ENCODE measurements around the gene TRIM7. TPM values are rescaled to one million over a fixed set of nuclear protein-coding genes. Genes with fewer than 3 reads are reported as not detected.
"Not testable (repeated sequence)": the region's sequence is repeated elsewhere in the genome, so short reads cannot be mapped to it uniquely, and the experiment has no call there.

TRIM7 gene
- total RNA-seq, 6 experiments from 2014 or later, result 0.07 to 1.4 (median 0.26) TPM; not detected in 1

DNA sequence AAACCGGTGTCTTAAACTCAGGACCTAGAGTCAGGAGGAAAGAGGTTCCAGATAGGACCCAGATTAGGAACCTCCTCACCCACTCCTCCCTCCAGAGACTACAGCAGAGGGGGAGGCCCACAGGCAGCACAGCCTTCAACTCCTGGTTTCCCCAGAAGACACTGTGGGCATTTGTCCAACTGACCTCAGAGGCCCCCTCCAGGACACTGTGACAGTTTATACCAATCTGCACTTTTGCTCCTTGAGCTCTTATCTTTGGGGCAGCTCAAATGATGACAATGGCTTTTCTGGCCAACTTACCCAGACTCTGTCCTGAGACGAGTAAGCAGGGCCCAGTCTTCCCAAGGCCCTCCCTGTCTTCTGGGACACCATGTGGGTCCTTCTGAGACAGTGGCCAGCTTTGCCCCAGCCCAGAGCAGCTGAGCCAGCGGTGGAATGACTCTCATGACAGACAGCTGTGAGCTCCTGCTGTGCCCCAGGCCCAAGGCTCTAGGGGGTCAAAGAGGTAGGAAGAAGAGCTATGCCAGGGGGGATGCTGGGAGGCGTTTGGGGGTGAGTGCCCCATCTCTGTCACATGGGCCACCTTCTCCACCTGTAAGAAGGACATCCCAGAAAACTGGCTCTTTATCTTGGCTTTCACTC is 43.3 kb downstream of the TRIM7 start:
- Histone ChIP-seq H3K36me3 (no peaks in the 10 kb centered on the region), H3K4me3 (no peak overlapping the region), H3K9me3 (no peaks in the 10 kb centered on the region), H3K27me3 (no peaks in the 10 kb centered on the region), H3K4me1 (no peaks in the 10 kb centered on the region), H3K27ac (no peak overlapping the region)
- ATAC-seq (no peak), DNase-seq (no peak)
- intact Hi-C loops (cut with DNase I), result no loop called here
- 63% methylated on average over 3 of the region's 4 CpGs for WGBS (ENCODE audit: insufficient coverage, low coverage, low lambda C conversion rate, missing lambda C conversion rate)
- TF ChIP-seq POLR2A (IDR thresholded peaks at IDR 0.05), result no peak
- no peak for TF ChIP-seq CTCF (IDR thresholded peaks at IDR 0.05)

- H3K9me3 ChIP-seq; ATAC-seq; H3K36me3 ChIP-seq; H3K4me1 ChIP-seq; DNase-seq; H3K27ac ChIP-seq; H3K4me3 ChIP-seq; H3K27me3 ChIP-seq; intact Hi-C loops (cut with DNase I): not testable (repeated sequence)
- WGBS (ENCODE audit: insufficient coverage, low coverage, low lambda C conversion rate, missing lambda C conversion rate), result 9% methylated on average over 17 of the region's 48 CpGs
These were observed 44.1 kb downstream of the TRIM7 start for GRCh38 chr5:181160755-181161533.

- TF ChIP-seq CTCF (IDR thresholded peaks at IDR 0.05), result no peak
- no peak for TF ChIP-seq POLR2A (IDR thresholded peaks at IDR 0.05)
- no peaks in the 10 kb centered on the region for H3K27me3 ChIP-seq
- no peaks in the 10 kb centered on the region for H3K9me3 ChIP-seq
- peak in 3 of 4 donors; percentile 11 to 36 (median 13) for ATAC-seq
- H3K36me3 ChIP-seq, result no peaks in the 10 kb centered on the region
- H3K27ac ChIP-seq, result no peak overlapping the region
- 44% methylated on average over 5 of the region's 21 CpGs for WGBS (ENCODE audit: insufficient coverage, low coverage, low lambda C conversion rate, missing lambda C conversion rate)
- no peak overlapping the region for H3K4me3 ChIP-seq
- H3K4me1 ChIP-seq, result no peaks in the 10 kb centered on the region
- intact Hi-C loops (cut with DNase I), result no loop called here
- no peak for DNase-seq
These were observed 44.7 kb downstream of the TRIM7 start for GRCh38 chr5:181160152-181160754.

GRCh38 chr5:181159286-181160151 is 45.5 kb downstream of the TRIM7 start:
- Histone ChIP-seq H3K9me3 (no peaks in the 10 kb centered on the region), H3K27ac (no peak overlapping the region), H3K4me1 (no peaks in the 10 kb centered on the region), H3K4me3 (no peak overlapping the region), H3K27me3 (no peaks in the 10 kb centered on the region), H3K36me3 (no peaks in the 10 kb centered on the region)
- ATAC-seq (peak; percentile 96 to 99 (median 98)), DNase-seq (peak; percentile 81 to 87 (median 84))
- WGBS (ENCODE audit: insufficient coverage, low coverage, low lambda C conversion rate, missing lambda C conversion rate), result 11% methylated on average over 12 of the region's 20 CpGs
- TF ChIP-seq CTCF (IDR thresholded peaks at IDR 0.05) (peak; percentile 73 to 93 (median 89)), POLR2A (IDR thresholded peaks at IDR 0.05) (no peak)
- intact Hi-C loops (cut with DNase I), result loop anchor here in 1 of 2 donors (10.0 kb wide), 1 partner anchor 305 kb away; no protein-coding TSS in a partner anchor
